ENCODE data around the gene CUL1.

CUL1 gene

DNA sequence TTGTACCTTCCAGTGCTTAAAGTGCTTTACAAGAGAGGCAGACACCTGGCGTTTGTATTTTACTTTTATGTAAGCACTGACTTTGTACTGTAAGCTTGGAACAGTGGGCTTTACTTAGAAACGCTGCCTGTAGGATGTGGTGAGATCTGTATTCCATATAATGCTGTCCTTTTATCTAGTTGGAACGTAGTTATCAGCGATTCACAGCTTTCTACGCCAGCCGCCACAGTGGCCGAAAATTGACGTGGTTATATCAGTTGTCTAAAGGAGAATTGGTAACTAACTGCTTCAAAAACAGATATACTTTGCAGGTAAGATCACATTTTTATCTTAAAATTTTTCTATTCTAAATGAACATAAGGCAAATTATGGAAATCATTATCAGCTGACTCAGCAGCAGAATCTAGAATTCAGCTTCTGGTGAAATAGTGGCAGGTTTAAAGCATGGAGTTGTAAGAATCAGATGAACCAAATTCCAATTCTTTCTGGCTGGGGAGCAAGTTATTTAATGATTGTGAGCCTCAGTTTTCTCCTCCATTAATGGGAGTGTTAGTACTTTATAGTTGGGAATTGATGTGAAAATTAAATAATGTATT is 91.5 kb downstream of the CUL1 start:
- H3K4me3 ChIP-seq (ENCODE audit: low read length), result no peak overlapping the region
- TF ChIP-seq, protein P1, sequence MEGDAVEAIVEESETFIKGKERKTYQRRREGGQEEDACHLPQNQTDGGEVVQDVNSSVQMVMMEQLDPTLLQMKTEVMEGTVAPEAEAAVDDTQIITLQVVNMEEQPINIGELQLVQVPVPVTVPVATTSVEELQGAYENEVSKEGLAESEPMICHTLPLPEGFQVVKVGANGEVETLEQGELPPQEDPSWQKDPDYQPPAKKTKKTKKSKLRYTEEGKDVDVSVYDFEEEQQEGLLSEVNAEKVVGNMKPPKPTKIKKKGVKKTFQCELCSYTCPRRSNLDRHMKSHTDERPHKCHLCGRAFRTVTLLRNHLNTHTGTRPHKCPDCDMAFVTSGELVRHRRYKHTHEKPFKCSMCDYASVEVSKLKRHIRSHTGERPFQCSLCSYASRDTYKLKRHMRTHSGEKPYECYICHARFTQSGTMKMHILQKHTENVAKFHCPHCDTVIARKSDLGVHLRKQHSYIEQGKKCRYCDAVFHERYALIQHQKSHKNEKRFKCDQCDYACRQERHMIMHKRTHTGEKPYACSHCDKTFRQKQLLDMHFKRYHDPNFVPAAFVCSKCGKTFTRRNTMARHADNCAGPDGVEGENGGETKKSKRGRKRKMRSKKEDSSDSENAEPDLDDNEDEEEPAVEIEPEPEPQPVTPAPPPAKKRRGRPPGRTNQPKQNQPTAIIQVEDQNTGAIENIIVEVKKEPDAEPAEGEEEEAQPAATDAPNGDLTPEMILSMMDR (IDR thresholded peaks at IDR 0.05; ENCODE audit: insufficient read depth, low read depth, low read length, missing control alignments), result no peak
- DNase-seq (ENCODE audit: low read depth), result no peak

DNA sequence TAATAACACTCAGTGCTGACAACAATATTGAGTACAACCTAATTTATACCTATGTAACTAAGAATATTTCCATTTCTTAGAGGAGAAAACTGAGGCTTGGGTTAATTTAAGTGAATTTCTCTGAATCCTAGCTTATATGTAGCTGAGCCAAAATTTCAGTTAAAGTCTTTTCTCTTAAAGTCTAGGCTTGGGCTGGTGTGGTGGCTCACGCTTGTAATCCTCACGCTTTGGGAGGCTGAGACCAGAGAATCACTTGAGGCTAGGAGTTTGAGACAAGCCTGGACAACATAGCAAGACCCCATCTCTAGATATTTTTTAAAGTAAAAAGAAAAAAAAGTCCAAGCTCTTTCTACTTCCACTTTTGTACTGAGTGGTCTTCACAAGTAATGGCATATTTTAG is 92.1 kb downstream of the CUL1 start:
- no peak overlapping the region for H3K4me3 ChIP-seq (ENCODE audit: low read length)
- TF ChIP-seq, protein P1 (IDR thresholded peaks at IDR 0.05; ENCODE audit: insufficient read depth, low read depth, low read length, missing control alignments), result no peak
- DNase-seq (ENCODE audit: low read depth), result no peak

- TF ChIP-seq, protein P1 (IDR thresholded peaks at IDR 0.05; ENCODE audit: insufficient read depth, low read depth, low read length, missing control alignments), result no peak
- H3K4me3 ChIP-seq (ENCODE audit: low read length), result no peak overlapping the region
- no peak for DNase-seq (ENCODE audit: low read depth)
Measured at GRCh38 chr7:148791546-148791945, 92.8 kb downstream of the CUL1 start.

DNA sequence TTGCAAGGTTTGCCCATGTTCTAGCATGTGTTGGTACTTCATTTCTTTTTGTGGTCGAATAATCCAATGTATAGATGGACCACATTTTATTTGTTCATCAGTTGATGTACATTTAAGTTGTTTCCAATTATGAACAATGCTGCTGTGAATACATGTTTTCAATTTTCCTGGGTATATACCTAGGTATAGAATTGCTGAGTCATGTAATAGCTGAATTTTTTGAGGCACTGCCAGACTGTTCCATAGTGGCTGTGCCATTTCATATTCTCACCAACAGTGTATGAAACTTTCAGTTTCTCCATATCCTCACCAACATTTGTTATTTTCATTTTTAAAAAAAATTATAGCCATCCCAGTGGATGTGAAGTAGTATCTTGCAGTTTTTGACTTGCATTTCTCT is 94.9 kb downstream of the CUL1 start:
- H3K4me3 ChIP-seq (ENCODE audit: low read length), result no peak overlapping the region
- TF ChIP-seq, protein P1 (IDR thresholded peaks at IDR 0.05; ENCODE audit: insufficient read depth, low read depth, low read length, missing control alignments), result no peak
- DNase-seq (ENCODE audit: low read depth), result no peak

GRCh38 chr7:148794476-148794875 is 95.8 kb downstream of the CUL1 start:
- TF ChIP-seq, protein P1 (IDR thresholded peaks at IDR 0.05; ENCODE audit: insufficient read depth, low read depth, low read length, missing control alignments), result no peak
- H3K4me3 ChIP-seq (ENCODE audit: low read length), result no peak overlapping the region
- DNase-seq (ENCODE audit: low read depth), result no peak

DNA sequence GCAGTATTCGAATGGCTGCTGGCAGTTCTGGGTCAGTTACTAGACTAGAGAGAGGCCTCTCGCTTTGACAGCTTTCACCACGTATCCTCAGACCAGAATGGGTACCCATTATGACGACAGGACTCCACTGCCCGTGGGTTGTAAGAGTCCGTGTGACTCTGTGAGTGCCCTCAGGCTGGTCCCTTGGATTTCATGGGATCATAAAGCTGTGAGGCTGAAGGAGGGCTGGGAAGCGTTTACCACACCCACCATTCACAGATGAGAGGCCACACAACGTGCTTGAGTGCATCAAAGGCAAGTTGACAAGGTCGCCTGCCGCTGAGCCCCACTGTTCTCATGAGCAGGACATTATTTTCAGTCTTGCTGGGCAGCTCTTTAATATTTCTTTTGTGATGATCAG is 98.1 kb downstream of the CUL1 start:
- TF ChIP-seq, protein P1 (IDR thresholded peaks at IDR 0.05; ENCODE audit: insufficient read depth, low read depth, low read length, missing control alignments), result no peak
- DNase-seq (ENCODE audit: low read depth), result no peak
- H3K4me3 ChIP-seq (ENCODE audit: low read length), result no peak overlapping the region

GRCh38 chr7:148799893-148800555 is 101.3 kb downstream of the CUL1 start:
- TF ChIP-seq, protein P1 (IDR thresholded peaks at IDR 0.05; ENCODE audit: insufficient read depth, low read depth, low read length, missing control alignments), result no peak
- no peak overlapping the region for H3K4me3 ChIP-seq (ENCODE audit: low read length)
- no peak for DNase-seq (ENCODE audit: low read depth)
